ENCODE results near the gene DYNC1H1. TPM values are rescaled to one million over a fixed set of nuclear protein-coding genes. Genes with fewer than 3 reads are reported as not detected.
"Not testable (repeated sequence)": the region's sequence is repeated elsewhere in the genome, so short reads cannot be mapped to it uniquely, and the experiment has no call there.

DYNC1H1 gene
- polyA plus RNA-seq, 3 donors, result 318 to 347 (median 347) TPM

GRCh38 chr14:102058961-102059360 is 94.6 kb downstream of the DYNC1H1 start:
- peak; percentile 63 for DNase-seq

- peak; percentile 88 for DNase-seq
Observed at GRCh38 chr14:102063109-102063807, 98.9 kb downstream of the DYNC1H1 start.

- no peak for DNase-seq
Observed at GRCh38 chr14:102063808-102064429, 99.5 kb downstream of the DYNC1H1 start.

- not testable (repeated sequence) for DNase-seq
Observed at GRCh38 chr14:102064590-102064989, 100.2 kb downstream of the DYNC1H1 start.

GRCh38 chr14:102066041-102066451 is 101.7 kb downstream of the DYNC1H1 start:
- no peak for DNase-seq

GRCh38 chr14:102071283-102071998 is 107.1 kb downstream of the DYNC1H1 start:
- no peak for DNase-seq

GRCh38 chr14:102074415-102074964 is 110.1 kb downstream of the DYNC1H1 start:
- no peak for DNase-seq

- DNase-seq, result no peak
Observed at GRCh38 chr14:102075155-102075554, 110.8 kb downstream of the DYNC1H1 start.

GRCh38 chr14:102077382-102077709 is 113.0 kb downstream of the DYNC1H1 start:
- DNase-seq, result no peak

- not testable (repeated sequence) for DNase-seq
Observed at GRCh38 chr14:102078361-102078791, 114.0 kb downstream of the DYNC1H1 start.

- DNase-seq, result no peak
Observed at GRCh38 chr14:102078831-102079699, 114.7 kb downstream of the DYNC1H1 start.

GRCh38 chr14:102079700-102079979 is 115.3 kb downstream of the DYNC1H1 start:
- DNase-seq, result no peak

- no peak for DNase-seq
Observed at GRCh38 chr14:102080183-102081080, 116.1 kb downstream of the DYNC1H1 start.

- no peak for DNase-seq
Observed at GRCh38 chr14:102081231-102082080, 117.1 kb downstream of the DYNC1H1 start.

- DNase-seq, result not testable (repeated sequence)
Observed at GRCh38 chr14:102084522-102084921, 120.1 kb downstream of the DYNC1H1 start.

- DNase-seq, result no peak
Observed at GRCh38 chr14:102084931-102085330, 120.6 kb downstream of the DYNC1H1 start.

GRCh38 chr14:102085488-102085887 is 121.1 kb downstream of the DYNC1H1 start:
- DNase-seq, result no peak

GRCh38 chr14:102085948-102086708 is 121.8 kb downstream of the DYNC1H1 start:
- peak; percentile 44 for DNase-seq

- DNase-seq, result no peak
Observed at GRCh38 chr14:102086709-102086971, 122.3 kb downstream of the DYNC1H1 start.

Data from renal pelvis (tissue), 4 donors.